HCT116 (cell line): ENCODE results near the gene HBP1. TPM values are rescaled to one million over a fixed set of nuclear protein-coding genes. Genes with fewer than 3 reads are reported as not detected.

Experiments used
- ATAC-seq: fragments of 200-7000 bp; cut with Tn5 transposase; 2 replicates; pipeline ENCODE4 v1.9.1; 2020; ENCODE audit warnings: mild to moderate bottlenecking, moderate library complexity
- BruUV-seq: library from RNA; stranded (reverse); fragments of 400-500 nt; replicated peaks from 2 replicates; lab custom pipeline; 2021; lab: Mats Ljungman, UMichigan
- CTCF ChIA-PET: fragments of 300-600 bp; sonication (Branson Sonifier 250); formaldehyde crosslinking; loops from one replicate; lab custom pipeline; 2021; ENCODE audit warnings: antibody characterized with exemption; lab: Charles Lee
- POLR2A ChIA-PET: fragments of 300-600, 350-600 bp; sonication (Branson Sonifier 250); formaldehyde crosslinking; loops from one replicate; lab custom pipeline; 2021; ENCODE audit warnings: antibody characterized with exemption; lab: Charles Lee
- RAD21 ChIA-PET, 2 experiments: fragments of 300-600 bp; sonication (Branson Sonifier 250); formaldehyde crosslinking; loops; one replicate each; lab custom pipeline; 2023; ENCODE audit warnings: low total read pairs in 2 of 2; ENCODE audit not compliant: uncharacterized antibody in 2 of 2, unreplicated experiment in 2 of 2, low non-redundant PET in 1 of 2; lab: Charles Lee
- DNase-seq: peaks from one replicate; pipeline ENCODE4 v3.0.0-alpha.2; 2010; ENCODE audit warnings: low read depth, low spot score
- H2AFZ ChIP-seq: fragments of 200-600 bp; shearing (Covaris generic), sonication (generic); 2 replicates; pipeline ENCODE4 v1.6.1; 2017; ENCODE audit warnings: low read depth, mixed run types, mixed read lengths, antibody characterized with exemption, low read length; ENCODE audit not compliant: poor library complexity, severe bottlenecking
- H3K27ac ChIP-seq: 2 replicates; pipeline ENCODE4 v1.5.1; 2012; ENCODE audit warnings: low read depth, low read length
- H3K27me3 ChIP-seq: fragments of 200-600 bp; sonication (generic); 2 replicates; pipeline ENCODE4 v1.6.1; 2016; ENCODE audit warnings: mixed run types, low read length, mixed read lengths; ENCODE audit not compliant: insufficient read depth
- H3K36me3 ChIP-seq, 2 experiments: fragments of 200-500 bp in 1 of 2; fragments of 200-600 bp in 1 of 2; sonication (Bioruptor generic) in 1 of 2; sonication (generic) in 1 of 2; 2 replicates each; pipeline versions ENCODE4 v1.5.1 to v1.6.1; 2014 to 2016; ENCODE audit warnings: low read length in 2 of 2, inconsistent platforms in 1 of 2, mixed read lengths in 1 of 2, mixed run types in 1 of 2; ENCODE audit not compliant: insufficient read depth in 2 of 2, control insufficient read depth in 1 of 2
- H3K4me1 ChIP-seq, 2 experiments: fragments of 200-600 bp in 1 of 2; sonication (generic) in 1 of 2; 2 replicates each; pipeline versions ENCODE4 v1.5.1 to v1.6.1; 2012 to 2017; ENCODE audit warnings: low read length in 2 of 2, inconsistent platforms in 1 of 2, mild to moderate bottlenecking in 1 of 2, mixed read lengths in 1 of 2, mixed run types in 1 of 2, moderate library complexity in 1 of 2; ENCODE audit not compliant: insufficient read depth in 2 of 2, control insufficient read depth in 1 of 2
- H3K4me2 ChIP-seq: fragments of 200-600 bp; sonication (generic); 2 replicates; pipeline ENCODE4 v1.6.1; 2017; ENCODE audit warnings: mixed run types, low read length, mixed read lengths
- H3K4me3 ChIP-seq, 2 experiments: fragments of 200-600 bp in 1 of 2; sonication (generic) in 1 of 2; replicated peaks in 1 of 2; 2 replicates each; pipeline ENCODE4 v1.5.1; 2011 to 2016; ENCODE audit warnings: low read length in 2 of 2, control low read depth in 1 of 2, low read depth in 1 of 2, mild to moderate bottlenecking in 1 of 2, mixed read lengths in 1 of 2, mixed run types in 1 of 2
- H3K79me2 ChIP-seq: fragments of 200-600 bp; sonication (generic); 2 replicates; pipeline ENCODE4 v1.6.1; 2017; ENCODE audit warnings: mild to moderate bottlenecking, mixed run types, low read length, moderate library complexity, mixed read lengths; ENCODE audit not compliant: insufficient read depth
- H3K9ac ChIP-seq: fragments of 200-600 bp; sonication (generic); 2 replicates; pipeline ENCODE4 v1.6.1; 2016; ENCODE audit warnings: low read length, mixed read lengths
- H3K9me2 ChIP-seq: fragments of 200-600 bp; sonication (generic), shearing (Covaris generic); 2 replicates; pipeline ENCODE4 v1.6.1; 2017; ENCODE audit warnings: mixed run types, mild to moderate bottlenecking, moderate library complexity; ENCODE audit not compliant: insufficient read depth
- H3K9me3 ChIP-seq, 2 experiments: fragments of 200-500 bp in 1 of 2; fragments of 200-600 bp in 1 of 2; sonication (Bioruptor generic) in 1 of 2; sonication (generic) in 1 of 2; 2 replicates each; pipeline ENCODE4 v1.6.1; 2014 to 2017; ENCODE audit warnings: low read length in 2 of 2, mixed read lengths in 2 of 2, inconsistent platforms in 1 of 2, low read depth in 1 of 2, mild to moderate bottlenecking in 1 of 2, mixed run types in 1 of 2, moderate library complexity in 1 of 2; ENCODE audit not compliant: control insufficient read depth in 1 of 2, insufficient read depth in 1 of 2
- H4K20me1 ChIP-seq: fragments of 200-600 bp; sonication (generic), shearing (Covaris generic); 2 replicates; pipeline ENCODE4 v1.6.1; 2017; ENCODE audit warnings: mixed run types, mild to moderate bottlenecking, moderate library complexity; ENCODE audit not compliant: insufficient read depth
- CBX3 ChIP-seq: IDR thresholded peaks from 2 replicates; pipeline ENCODE4 v1.6.1; 2012; ENCODE audit warnings: low read depth
- CEBPB ChIP-seq: IDR thresholded peaks from 2 replicates; pipeline ENCODE4 v1.6.1; 2012; ENCODE audit warnings: low read depth
- EGR1 ChIP-seq: IDR thresholded peaks from 2 replicates; pipeline ENCODE4 v1.6.1; 2012; ENCODE audit warnings: low read depth
- EZH2 ChIP-seq: fragments of 200-600 bp; sonication (generic); IDR thresholded peaks from 2 replicates; pipeline ENCODE4 v1.6.1; 2017; ENCODE audit warnings: antibody characterized with exemption, mixed run types
- EZH2phosphoT487 ChIP-seq: fragments of 200-600 bp; IDR thresholded peaks from 2 replicates; pipeline ENCODE4 v1.6.1; 2018; ENCODE audit warnings: antibody characterized with exemption, borderline replicate concordance
- JUND ChIP-seq: IDR thresholded peaks from 2 replicates; pipeline ENCODE4 v1.6.1; 2012
- RAD21 ChIP-seq: IDR thresholded peaks from 2 replicates; pipeline ENCODE4 v1.6.1; 2012; ENCODE audit warnings: low read depth, mild to moderate bottlenecking
- SRF ChIP-seq: IDR thresholded peaks from 2 replicates; pipeline ENCODE4 v1.6.1; 2012; ENCODE audit warnings: low read depth
- YY1 ChIP-seq: IDR thresholded peaks from 2 replicates; pipeline ENCODE4 v1.6.1; 2011; ENCODE audit warnings: low read length, low read depth, moderate library complexity, mild to moderate bottlenecking; ENCODE audit not compliant: insufficient replicate concordance; ENCODE audit errors: extremely low read depth
- ZFX ChIP-seq: fragments of 450-650 bp; IDR thresholded peaks from 2 replicates; pipeline ENCODE4 v1.6.1; 2017
- ZNF274 ChIP-seq: fragments of 200-500 bp; sonication (Bioruptor generic); IDR thresholded peaks from 2 replicates; pipeline ENCODE4 v1.6.1; 2014; ENCODE audit warnings: mild to moderate bottlenecking, low read depth, low read length, inconsistent platforms
- intact Hi-C: fragments of 100-400 bp; cut with micrococcal nuclease; formaldehyde crosslinking; loops from 2 replicates; pipeline ENCODE4 v1.10.0; 2022
- total RNA-seq: library from RNA; stranded (reverse); gene quantifications from one replicate; pipeline ENCODE4 v1.2.1, GENCODE V29; 2021; ENCODE audit not compliant: unreplicated experiment
- TF ChIP-seq, protein P1 (sequence below): IDR thresholded peaks from 2 replicates; pipeline ENCODE4 v1.6.1; 2012
- TF ChIP-seq, protein P2 (sequence below): IDR thresholded peaks from 2 replicates; pipeline ENCODE4 v1.6.1; 2012
- TF ChIP-seq, protein P3 (sequence below), 3 experiments: fragments of 200-600 bp in 1 of 3; sonication (generic) in 1 of 3; IDR thresholded peaks in 2 of 3; conservative IDR thresholded peaks in 1 of 3; 2 replicates each; pipeline ENCODE4 v1.5.1; 2012 to 2017; ENCODE audit warnings: low read depth in 2 of 3, low read length in 2 of 3, antibody characterized with exemption in 1 of 3, borderline replicate concordance in 1 of 3, control low read depth in 1 of 3, mild to moderate bottlenecking in 1 of 3, mixed read lengths in 1 of 3, mixed run types in 1 of 3, moderate library complexity in 1 of 3; ENCODE audit not compliant: insufficient read depth in 1 of 3
- TF ChIP-seq, protein P4 (sequence below): IDR thresholded peaks from 2 replicates; pipeline ENCODE4 v1.6.1; 2012; ENCODE audit warnings: low read depth

The HBP1 gene
- total RNA-seq, 1 experiment from 2014 or later = 24.3 TPM

DNA sequence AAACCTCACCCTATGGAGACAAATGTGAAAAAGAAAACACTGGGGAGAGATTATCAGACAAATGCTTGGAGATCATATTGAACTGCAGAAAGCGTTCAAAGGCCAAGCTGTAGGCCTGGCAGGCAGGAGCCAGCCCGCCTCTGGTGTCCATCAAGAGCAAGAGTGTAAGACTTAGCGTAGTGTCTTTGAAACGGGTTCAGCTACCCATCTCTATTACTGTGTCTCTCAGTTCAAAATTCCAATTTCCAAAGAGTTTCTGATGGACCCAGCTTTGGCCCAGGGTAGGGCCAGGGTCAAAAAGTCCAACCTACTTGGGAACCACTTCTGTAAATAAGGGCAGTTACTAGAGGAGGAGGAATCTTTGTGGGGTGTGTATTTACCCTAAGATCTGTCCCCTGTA lies 45.4 kb upstream of the HBP1 start:
- BruUV-seq = no TSS peak
- Histone ChIP-seq H3K9ac (no peak overlapping the region), H3K4me3 (no peak overlapping the region), H3K27ac (no peak overlapping the region), H3K9me3 (no peaks in the 10 kb centered on the region), H3K27me3 (no peaks in the 10 kb centered on the region), H3K36me3 (no peaks in the 10 kb centered on the region), H4K20me1 (no peaks in the 10 kb centered on the region), H3K79me2 (no peaks in the 10 kb centered on the region), H2AFZ (no peak overlapping the region), H3K4me2 (no peak overlapping the region), H3K4me1 (no peaks in the 10 kb centered on the region), H3K9me2 (no peaks in the 10 kb centered on the region)
- no peak for DNase-seq
- intact Hi-C loops = no loop called here
- CTCF ChIA-PET = no interaction called here
- TF ChIP-seq, protein P1, sequence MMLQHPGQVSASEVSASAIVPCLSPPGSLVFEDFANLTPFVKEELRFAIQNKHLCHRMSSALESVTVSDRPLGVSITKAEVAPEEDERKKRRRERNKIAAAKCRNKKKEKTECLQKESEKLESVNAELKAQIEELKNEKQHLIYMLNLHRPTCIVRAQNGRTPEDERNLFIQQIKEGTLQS = no peak
- no peak for TF ChIP-seq EGR1
- TF ChIP-seq, protein P2, sequence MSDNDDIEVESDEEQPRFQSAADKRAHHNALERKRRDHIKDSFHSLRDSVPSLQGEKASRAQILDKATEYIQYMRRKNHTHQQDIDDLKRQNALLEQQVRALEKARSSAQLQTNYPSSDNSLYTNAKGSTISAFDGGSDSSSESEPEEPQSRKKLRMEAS = no peak
- no peak for TF ChIP-seq YY1
- TF ChIP-seq ZNF274 = no peak
- POLR2A ChIA-PET = no interaction called here
- RAD21 ChIA-PET = no interaction called here
- no peak for ATAC-seq

DNA sequence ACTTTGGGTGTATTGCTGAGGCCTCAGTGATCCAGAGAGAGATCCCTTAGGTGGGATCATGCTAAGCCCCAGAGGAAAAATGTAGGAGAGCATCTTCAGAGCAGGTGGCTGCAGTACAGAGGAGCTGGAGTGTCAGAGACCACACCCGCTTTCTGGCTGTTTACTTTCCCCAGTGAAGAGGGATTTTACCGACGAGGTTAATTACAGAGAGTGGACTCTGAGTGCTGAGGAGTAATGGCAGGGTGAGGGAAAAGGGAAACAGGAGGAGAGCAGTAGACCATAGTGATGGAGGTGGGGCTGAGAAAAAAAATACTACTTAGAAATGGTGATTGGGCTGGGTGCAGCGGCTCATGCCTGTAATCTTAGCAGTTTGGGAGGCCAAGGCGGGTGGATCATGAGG lies 43.3 kb upstream of the HBP1 start:
- CTCF ChIA-PET = no interaction called here
- Histone ChIP-seq H4K20me1 (no peaks in the 10 kb centered on the region), H3K9ac (no peak overlapping the region), H2AFZ (no peak overlapping the region), H3K9me2 (no peaks in the 10 kb centered on the region), H3K4me2 (no peak overlapping the region), H3K79me2 (no peaks in the 10 kb centered on the region), H3K4me1 (no peaks in the 10 kb centered on the region), H3K27ac (no peak overlapping the region), H3K4me3 (no peak overlapping the region), H3K9me3 (no peaks in the 10 kb centered on the region), H3K27me3 (no peaks in the 10 kb centered on the region), H3K36me3 (no peaks in the 10 kb centered on the region)
- intact Hi-C loops = no loop called here
- ATAC-seq (no peak), DNase-seq (no peak)
- POLR2A ChIA-PET = no interaction called here
- RAD21 ChIA-PET = no interaction called here
- BruUV-seq = no TSS peak
- TF ChIP-seq CBX3 (no peak), EZH2 (no peak), RAD21 (no peak), EGR1 (no peak), CEBPB (no peak), SRF (no peak), JUND (no peak), ZFX (no peak), EZH2phosphoT487 (no peak)
- TF ChIP-seq, protein P3, sequence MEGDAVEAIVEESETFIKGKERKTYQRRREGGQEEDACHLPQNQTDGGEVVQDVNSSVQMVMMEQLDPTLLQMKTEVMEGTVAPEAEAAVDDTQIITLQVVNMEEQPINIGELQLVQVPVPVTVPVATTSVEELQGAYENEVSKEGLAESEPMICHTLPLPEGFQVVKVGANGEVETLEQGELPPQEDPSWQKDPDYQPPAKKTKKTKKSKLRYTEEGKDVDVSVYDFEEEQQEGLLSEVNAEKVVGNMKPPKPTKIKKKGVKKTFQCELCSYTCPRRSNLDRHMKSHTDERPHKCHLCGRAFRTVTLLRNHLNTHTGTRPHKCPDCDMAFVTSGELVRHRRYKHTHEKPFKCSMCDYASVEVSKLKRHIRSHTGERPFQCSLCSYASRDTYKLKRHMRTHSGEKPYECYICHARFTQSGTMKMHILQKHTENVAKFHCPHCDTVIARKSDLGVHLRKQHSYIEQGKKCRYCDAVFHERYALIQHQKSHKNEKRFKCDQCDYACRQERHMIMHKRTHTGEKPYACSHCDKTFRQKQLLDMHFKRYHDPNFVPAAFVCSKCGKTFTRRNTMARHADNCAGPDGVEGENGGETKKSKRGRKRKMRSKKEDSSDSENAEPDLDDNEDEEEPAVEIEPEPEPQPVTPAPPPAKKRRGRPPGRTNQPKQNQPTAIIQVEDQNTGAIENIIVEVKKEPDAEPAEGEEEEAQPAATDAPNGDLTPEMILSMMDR (IDR thresholded peaks at IDR 0.05 in 2 of 3, conservative IDR thresholded peaks at IDR 0.05 in 1 of 3; ENCODE audit: borderline replicate concordance in 1 of 3, insufficient read depth in 1 of 3, low read depth in 2 of 3, low read length in 2 of 3) = no peak
- TF ChIP-seq, protein P4, sequence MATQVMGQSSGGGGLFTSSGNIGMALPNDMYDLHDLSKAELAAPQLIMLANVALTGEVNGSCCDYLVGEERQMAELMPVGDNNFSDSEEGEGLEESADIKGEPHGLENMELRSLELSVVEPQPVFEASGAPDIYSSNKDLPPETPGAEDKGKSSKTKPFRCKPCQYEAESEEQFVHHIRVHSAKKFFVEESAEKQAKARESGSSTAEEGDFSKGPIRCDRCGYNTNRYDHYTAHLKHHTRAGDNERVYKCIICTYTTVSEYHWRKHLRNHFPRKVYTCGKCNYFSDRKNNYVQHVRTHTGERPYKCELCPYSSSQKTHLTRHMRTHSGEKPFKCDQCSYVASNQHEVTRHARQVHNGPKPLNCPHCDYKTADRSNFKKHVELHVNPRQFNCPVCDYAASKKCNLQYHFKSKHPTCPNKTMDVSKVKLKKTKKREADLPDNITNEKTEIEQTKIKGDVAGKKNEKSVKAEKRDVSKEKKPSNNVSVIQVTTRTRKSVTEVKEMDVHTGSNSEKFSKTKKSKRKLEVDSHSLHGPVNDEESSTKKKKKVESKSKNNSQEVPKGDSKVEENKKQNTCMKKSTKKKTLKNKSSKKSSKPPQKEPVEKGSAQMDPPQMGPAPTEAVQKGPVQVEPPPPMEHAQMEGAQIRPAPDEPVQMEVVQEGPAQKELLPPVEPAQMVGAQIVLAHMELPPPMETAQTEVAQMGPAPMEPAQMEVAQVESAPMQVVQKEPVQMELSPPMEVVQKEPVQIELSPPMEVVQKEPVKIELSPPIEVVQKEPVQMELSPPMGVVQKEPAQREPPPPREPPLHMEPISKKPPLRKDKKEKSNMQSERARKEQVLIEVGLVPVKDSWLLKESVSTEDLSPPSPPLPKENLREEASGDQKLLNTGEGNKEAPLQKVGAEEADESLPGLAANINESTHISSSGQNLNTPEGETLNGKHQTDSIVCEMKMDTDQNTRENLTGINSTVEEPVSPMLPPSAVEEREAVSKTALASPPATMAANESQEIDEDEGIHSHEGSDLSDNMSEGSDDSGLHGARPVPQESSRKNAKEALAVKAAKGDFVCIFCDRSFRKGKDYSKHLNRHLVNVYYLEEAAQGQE = no peak
- TF ChIP-seq, protein P1 = no peak
- TF ChIP-seq, protein P2 = no peak
